ENCODE data around the gene NANOS3.

GRCh38 chr19:13909430-13909829 lies 32.5 kb downstream of the NANOS3 start:
- TF ChIP-seq, protein P1, sequence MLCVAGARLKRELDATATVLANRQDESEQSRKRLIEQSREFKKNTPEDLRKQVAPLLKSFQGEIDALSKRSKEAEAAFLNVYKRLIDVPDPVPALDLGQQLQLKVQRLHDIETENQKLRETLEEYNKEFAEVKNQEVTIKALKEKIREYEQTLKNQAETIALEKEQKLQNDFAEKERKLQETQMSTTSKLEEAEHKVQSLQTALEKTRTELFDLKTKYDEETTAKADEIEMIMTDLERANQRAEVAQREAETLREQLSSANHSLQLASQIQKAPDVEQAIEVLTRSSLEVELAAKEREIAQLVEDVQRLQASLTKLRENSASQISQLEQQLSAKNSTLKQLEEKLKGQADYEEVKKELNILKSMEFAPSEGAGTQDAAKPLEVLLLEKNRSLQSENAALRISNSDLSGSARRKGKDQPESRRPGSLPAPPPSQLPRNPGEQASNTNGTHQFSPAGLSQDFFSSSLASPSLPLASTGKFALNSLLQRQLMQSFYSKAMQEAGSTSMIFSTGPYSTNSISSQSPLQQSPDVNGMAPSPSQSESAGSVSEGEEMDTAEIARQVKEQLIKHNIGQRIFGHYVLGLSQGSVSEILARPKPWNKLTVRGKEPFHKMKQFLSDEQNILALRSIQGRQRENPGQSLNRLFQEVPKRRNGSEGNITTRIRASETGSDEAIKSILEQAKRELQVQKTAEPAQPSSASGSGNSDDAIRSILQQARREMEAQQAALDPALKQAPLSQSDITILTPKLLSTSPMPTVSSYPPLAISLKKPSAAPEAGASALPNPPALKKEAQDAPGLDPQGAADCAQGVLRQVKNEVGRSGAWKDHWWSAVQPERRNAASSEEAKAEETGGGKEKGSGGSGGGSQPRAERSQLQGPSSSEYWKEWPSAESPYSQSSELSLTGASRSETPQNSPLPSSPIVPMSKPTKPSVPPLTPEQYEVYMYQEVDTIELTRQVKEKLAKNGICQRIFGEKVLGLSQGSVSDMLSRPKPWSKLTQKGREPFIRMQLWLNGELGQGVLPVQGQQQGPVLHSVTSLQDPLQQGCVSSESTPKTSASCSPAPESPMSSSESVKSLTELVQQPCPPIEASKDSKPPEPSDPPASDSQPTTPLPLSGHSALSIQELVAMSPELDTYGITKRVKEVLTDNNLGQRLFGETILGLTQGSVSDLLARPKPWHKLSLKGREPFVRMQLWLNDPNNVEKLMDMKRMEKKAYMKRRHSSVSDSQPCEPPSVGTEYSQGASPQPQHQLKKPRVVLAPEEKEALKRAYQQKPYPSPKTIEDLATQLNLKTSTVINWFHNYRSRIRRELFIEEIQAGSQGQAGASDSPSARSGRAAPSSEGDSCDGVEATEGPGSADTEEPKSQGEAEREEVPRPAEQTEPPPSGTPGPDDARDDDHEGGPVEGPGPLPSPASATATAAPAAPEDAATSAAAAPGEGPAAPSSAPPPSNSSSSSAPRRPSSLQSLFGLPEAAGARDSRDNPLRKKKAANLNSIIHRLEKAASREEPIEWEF (IDR thresholded peaks at IDR 0.05; ENCODE audit: insufficient replicate concordance, low read depth, low read length): no peak
- TF ChIP-seq, protein P2, sequence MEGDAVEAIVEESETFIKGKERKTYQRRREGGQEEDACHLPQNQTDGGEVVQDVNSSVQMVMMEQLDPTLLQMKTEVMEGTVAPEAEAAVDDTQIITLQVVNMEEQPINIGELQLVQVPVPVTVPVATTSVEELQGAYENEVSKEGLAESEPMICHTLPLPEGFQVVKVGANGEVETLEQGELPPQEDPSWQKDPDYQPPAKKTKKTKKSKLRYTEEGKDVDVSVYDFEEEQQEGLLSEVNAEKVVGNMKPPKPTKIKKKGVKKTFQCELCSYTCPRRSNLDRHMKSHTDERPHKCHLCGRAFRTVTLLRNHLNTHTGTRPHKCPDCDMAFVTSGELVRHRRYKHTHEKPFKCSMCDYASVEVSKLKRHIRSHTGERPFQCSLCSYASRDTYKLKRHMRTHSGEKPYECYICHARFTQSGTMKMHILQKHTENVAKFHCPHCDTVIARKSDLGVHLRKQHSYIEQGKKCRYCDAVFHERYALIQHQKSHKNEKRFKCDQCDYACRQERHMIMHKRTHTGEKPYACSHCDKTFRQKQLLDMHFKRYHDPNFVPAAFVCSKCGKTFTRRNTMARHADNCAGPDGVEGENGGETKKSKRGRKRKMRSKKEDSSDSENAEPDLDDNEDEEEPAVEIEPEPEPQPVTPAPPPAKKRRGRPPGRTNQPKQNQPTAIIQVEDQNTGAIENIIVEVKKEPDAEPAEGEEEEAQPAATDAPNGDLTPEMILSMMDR (IDR thresholded peaks at IDR 0.05 in 2 of 3, conservative IDR thresholded peaks at IDR 0.05 in 1 of 3; ENCODE audit: control insufficient read depth in 2 of 3, extremely low read depth in 1 of 3, insufficient read depth in 1 of 3, low read depth in 3 of 3, low read length in 3 of 3): no peak
- no peak for TF ChIP-seq MEF2A (IDR thresholded peaks at IDR 0.05; ENCODE audit: insufficient read depth, low read depth, low read length)
- no peak for TF ChIP-seq GABPA (IDR thresholded peaks at IDR 0.05; ENCODE audit: low read depth)
- no peak for TF ChIP-seq RAD21 (IDR thresholded peaks at IDR 0.05; ENCODE audit: insufficient read depth, low read depth, low read length)
- no peak for TF ChIP-seq CHD1 (IDR thresholded peaks at IDR 0.05; ENCODE audit: low read depth, low read length)
- no peak for TF ChIP-seq NBN (IDR thresholded peaks at IDR 0.05)
- TF ChIP-seq, protein P3, sequence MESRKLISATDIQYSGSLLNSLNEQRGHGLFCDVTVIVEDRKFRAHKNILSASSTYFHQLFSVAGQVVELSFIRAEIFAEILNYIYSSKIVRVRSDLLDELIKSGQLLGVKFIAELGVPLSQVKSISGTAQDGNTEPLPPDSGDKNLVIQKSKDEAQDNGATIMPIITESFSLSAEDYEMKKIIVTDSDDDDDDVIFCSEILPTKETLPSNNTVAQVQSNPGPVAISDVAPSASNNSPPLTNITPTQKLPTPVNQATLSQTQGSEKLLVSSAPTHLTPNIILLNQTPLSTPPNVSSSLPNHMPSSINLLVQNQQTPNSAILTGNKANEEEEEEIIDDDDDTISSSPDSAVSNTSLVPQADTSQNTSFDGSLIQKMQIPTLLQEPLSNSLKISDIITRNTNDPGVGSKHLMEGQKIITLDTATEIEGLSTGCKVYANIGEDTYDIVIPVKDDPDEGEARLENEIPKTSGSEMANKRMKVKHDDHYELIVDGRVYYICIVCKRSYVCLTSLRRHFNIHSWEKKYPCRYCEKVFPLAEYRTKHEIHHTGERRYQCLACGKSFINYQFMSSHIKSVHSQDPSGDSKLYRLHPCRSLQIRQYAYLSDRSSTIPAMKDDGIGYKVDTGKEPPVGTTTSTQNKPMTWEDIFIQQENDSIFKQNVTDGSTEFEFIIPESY (IDR thresholded peaks at IDR 0.05): no peak
- TF ChIP-seq EZH2 (IDR thresholded peaks at IDR 0.05; ENCODE audit: borderline replicate concordance, control insufficient read depth, low read depth, low read length): no peak
- TF ChIP-seq CHD2 (IDR thresholded peaks at IDR 0.05; ENCODE audit: borderline replicate concordance, low read depth, low read length): no peak
- no peak for TF ChIP-seq USF2 (IDR thresholded peaks at IDR 0.05; ENCODE audit: borderline replicate concordance, low read depth, low read length)
